ENCODE measurements around the gene SUGT1. TPM values are rescaled to one million over a fixed set of nuclear protein-coding genes. Genes with fewer than 3 reads are reported as not detected.
"Not testable (repeated sequence)": the region's sequence is repeated elsewhere in the genome, so short reads cannot be mapped to it uniquely, and the experiment has no call there.

Gene SUGT1
- total RNA-seq, 4 donors from 2014 or later, result 27.3 to 47.3 (median 37.6) TPM

DNA sequence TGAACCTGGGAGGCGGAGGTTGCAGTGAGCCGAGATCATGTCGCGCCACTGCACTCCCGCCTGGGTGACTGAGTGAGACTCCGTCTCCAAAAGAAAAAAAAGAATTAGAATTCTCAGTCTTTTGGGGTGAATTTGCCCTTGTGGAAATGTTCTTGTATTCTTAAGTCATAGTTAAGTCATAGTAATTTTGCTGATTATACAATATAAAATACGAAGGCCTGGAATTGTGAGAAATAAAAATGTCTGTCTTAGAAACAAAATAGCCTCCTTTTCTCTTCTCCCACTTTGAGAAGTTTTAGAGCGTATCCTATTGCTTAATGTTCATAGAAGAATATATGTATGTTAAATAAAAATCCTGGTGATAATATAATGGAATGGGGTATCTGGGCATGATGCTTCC, 18.1 kb downstream of the SUGT1 start:
- Histone ChIP-seq H3K27me3 (no peaks in the 10 kb centered on the region), H3K9me3 (no peaks in the 10 kb centered on the region), H3K4me1 (peaks cover 0 to 5% (median 2%) of the 10 kb centered on the region in 4 donors), H3K36me3 (peaks cover 0 to 37% (median 4%) of the 10 kb centered on the region in 3 donors), H3K4me3 (no peak overlapping the region), H3K27ac (no peak overlapping the region)
- DNase-seq (ENCODE audit: low spot score in 2 of 2), result no peak
- TF ChIP-seq, protein P1, sequence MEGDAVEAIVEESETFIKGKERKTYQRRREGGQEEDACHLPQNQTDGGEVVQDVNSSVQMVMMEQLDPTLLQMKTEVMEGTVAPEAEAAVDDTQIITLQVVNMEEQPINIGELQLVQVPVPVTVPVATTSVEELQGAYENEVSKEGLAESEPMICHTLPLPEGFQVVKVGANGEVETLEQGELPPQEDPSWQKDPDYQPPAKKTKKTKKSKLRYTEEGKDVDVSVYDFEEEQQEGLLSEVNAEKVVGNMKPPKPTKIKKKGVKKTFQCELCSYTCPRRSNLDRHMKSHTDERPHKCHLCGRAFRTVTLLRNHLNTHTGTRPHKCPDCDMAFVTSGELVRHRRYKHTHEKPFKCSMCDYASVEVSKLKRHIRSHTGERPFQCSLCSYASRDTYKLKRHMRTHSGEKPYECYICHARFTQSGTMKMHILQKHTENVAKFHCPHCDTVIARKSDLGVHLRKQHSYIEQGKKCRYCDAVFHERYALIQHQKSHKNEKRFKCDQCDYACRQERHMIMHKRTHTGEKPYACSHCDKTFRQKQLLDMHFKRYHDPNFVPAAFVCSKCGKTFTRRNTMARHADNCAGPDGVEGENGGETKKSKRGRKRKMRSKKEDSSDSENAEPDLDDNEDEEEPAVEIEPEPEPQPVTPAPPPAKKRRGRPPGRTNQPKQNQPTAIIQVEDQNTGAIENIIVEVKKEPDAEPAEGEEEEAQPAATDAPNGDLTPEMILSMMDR (IDR thresholded peaks at IDR 0.05), result no peak
- no peak for TF ChIP-seq POLR2A (IDR thresholded peaks at IDR 0.05)
- no peak for TF ChIP-seq EP300 (IDR thresholded peaks at IDR 0.05)
- WGBS, 2 donors, result 93 to 95% methylated on average over 8 of the region's 8 CpGs

DNA sequence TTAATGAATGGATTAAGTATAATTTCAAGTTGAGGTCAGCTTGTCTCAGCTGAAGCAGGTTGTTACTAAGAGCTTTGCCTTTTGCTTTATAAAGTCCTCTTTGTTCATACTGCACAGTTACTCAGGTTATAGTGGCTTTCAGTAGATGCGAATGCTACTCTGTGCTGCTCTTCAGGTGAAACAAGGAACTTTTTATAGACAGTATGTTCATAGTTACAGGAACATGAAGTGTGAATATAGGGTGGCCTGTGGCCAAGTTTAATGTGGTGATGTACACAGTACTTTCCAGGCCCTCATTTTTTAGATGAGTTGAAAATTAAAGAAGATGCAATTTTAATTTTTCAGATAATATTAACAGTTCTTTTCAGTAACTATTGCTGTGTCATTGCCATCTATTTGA, 20.8 kb downstream of the SUGT1 start:
- Histone ChIP-seq H3K27me3 (no peaks in the 10 kb centered on the region), H3K9me3 (no peaks in the 10 kb centered on the region), H3K27ac (no peak overlapping the region), H3K4me3 (no peak overlapping the region), H3K36me3 (peaks cover 0 to 28% (median 0%) of the 10 kb centered on the region in 3 donors), H3K4me1 (peaks cover 0 to 5% (median 2%) of the 10 kb centered on the region in 4 donors)
- no peak for DNase-seq (ENCODE audit: low spot score in 2 of 2)
- WGBS, 2 donors, result 76 to 95% methylated on average over 1 of the region's 1 CpG
- no peak for TF ChIP-seq EP300 (IDR thresholded peaks at IDR 0.05)
- TF ChIP-seq POLR2A (IDR thresholded peaks at IDR 0.05), result no peak
- TF ChIP-seq, protein P1 (IDR thresholded peaks at IDR 0.05), result no peak

DNA sequence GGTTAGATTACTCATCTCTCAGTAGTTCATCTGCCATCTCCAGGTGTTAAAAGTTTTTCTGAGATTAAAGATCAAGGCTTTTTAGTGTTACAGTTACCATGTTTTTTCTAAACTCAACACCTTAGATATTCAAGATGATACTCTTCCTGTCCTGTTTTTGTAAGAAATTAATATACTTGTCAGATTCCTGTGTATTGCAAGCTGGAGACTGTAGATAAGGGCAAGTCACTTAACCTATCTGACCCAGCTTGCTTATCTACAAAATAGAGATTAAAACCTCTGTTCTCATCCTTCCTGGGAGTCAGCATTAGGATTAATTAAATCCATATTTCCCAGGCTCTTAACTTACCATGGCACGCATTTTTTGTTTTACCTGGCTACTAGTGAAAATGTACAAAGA, 25.2 kb downstream of the SUGT1 start:
- no peaks in the 10 kb centered on the region for H3K27me3 ChIP-seq
- no peak overlapping the region for H3K27ac ChIP-seq
- peaks cover 0 to 5% (median 2%) of the 10 kb centered on the region in 4 donors for H3K4me1 ChIP-seq
- 98% methylated on average over 1 of the region's 1 CpG for WGBS, 2 donors
- DNase-seq (ENCODE audit: low spot score in 2 of 2), result no peak
- TF ChIP-seq, protein P1 (IDR thresholded peaks at IDR 0.05), result no peak
- TF ChIP-seq POLR2A (IDR thresholded peaks at IDR 0.05), result no peak
- no peak for TF ChIP-seq EP300 (IDR thresholded peaks at IDR 0.05)
- H3K9me3 ChIP-seq, result no peaks in the 10 kb centered on the region
- H3K4me3 ChIP-seq, result no peak overlapping the region
- H3K36me3 ChIP-seq, result peaks cover 0 to 56% (median 0%) of the 10 kb centered on the region in 3 donors

DNA sequence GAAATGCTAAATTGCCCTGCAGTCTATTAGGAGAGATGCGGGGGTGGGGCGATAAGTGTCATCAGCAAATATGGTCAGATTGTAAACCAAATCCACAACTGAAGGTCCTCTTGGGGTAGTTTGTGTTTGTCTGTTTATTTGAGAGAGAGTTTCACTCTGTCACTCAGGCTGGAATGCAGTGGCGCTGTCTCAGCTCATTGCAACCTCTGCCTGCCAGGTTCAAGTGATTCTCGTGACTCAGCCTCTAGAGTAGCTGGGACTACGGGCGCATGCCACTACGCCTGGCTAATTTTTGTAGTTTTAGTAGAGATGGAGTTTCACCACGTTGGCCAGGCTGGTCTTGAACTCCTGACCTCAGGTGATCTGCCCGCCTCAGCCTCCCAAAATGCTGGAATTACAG, 33.2 kb downstream of the SUGT1 start:
- WGBS, 2 donors, result 86 to 92% methylated on average over 9 of the region's 9 CpGs
- peaks cover 0 to 86% (median 9%) of the 10 kb centered on the region in 3 donors for H3K36me3 ChIP-seq
- H3K27ac ChIP-seq; H3K4me1 ChIP-seq; H3K27me3 ChIP-seq; H3K4me3 ChIP-seq; H3K9me3 ChIP-seq; DNase-seq (ENCODE audit: low spot score in 2 of 2): not testable (repeated sequence)

DNA sequence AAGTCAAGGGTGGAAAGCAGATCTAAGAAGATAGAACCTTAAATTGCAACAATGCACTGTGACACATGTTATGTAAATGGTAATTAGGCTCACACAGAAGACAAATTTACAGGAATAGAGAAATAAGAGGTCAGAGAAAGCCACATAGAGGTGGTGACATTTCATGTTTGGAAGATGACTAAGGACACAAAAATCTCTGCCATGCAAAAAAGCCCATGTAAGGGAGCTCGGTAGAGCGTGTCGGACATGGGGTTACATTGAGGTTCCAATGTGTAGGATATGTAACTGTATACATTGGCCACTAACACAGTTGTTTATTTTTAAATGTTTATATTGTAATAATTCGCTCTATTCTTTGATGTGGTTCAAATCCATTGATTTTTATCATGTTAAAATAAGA, 33.7 kb downstream of the SUGT1 start:
- no peaks in the 10 kb centered on the region for H3K9me3 ChIP-seq
- H3K4me1 ChIP-seq, result no peaks in the 10 kb centered on the region
- no peak overlapping the region for H3K4me3 ChIP-seq
- H3K27ac ChIP-seq, result no peak overlapping the region
- TF ChIP-seq EP300 (IDR thresholded peaks at IDR 0.05) (no peak), POLR2A (IDR thresholded peaks at IDR 0.05) (no peak)
- peaks cover 0 to 86% (median 9%) of the 10 kb centered on the region in 3 donors for H3K36me3 ChIP-seq
- DNase-seq (ENCODE audit: low spot score in 2 of 2), result no peak
- WGBS, 2 donors, result 77 to 83% methylated on average over 4 of the region's 4 CpGs
- no peaks in the 10 kb centered on the region for H3K27me3 ChIP-seq

DNA sequence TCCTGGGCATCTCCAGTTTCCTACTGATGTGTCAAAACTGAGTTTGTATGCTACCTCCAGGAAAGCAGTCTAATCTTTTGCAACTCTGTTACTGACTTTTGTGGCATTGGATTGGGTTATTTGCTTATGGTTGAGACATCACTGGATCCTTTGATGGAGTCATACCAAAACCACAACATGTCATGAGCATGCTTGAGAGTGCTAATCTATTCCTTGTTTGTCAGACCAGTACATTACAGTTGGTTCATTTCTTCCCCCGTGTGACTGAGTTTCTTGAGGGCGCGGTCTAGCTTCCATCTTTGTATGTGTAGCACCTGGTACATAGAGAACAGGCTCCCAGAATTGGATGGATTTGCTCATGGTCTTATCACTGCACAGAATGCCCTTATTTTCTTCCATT, 43.2 kb downstream of the SUGT1 start:
- Histone ChIP-seq H3K27ac (no peak overlapping the region), H3K9me3 (no peaks in the 10 kb centered on the region), H3K27me3 (no peaks in the 10 kb centered on the region), H3K4me1 (no peaks in the 10 kb centered on the region), H3K36me3 (peaks cover 0 to 32% (median 0%) of the 10 kb centered on the region in 3 donors), H3K4me3 (no peak overlapping the region)
- TF ChIP-seq, protein P1 (IDR thresholded peaks at IDR 0.05), result no peak
- TF ChIP-seq POLR2A (IDR thresholded peaks at IDR 0.05) (no peak), EP300 (IDR thresholded peaks at IDR 0.05) (no peak)
- DNase-seq (ENCODE audit: low spot score in 2 of 2), result no peak
- 96% methylated on average over 3 of the region's 3 CpGs for WGBS, 2 donors

All from tibial nerve (tissue), 4 donors.